ENCODE data around the gene SEC63. TPM values are rescaled to one million over a fixed set of nuclear protein-coding genes. Genes with fewer than 3 reads are reported as not detected.

Gene SEC63
- total RNA-seq, 2 experiments from 2014 or later, result 80.3 to 86.7 TPM

- H3K9me3 ChIP-seq (ENCODE audit: control insufficient read depth in 1 of 2, insufficient read depth in 1 of 2, low read length in 2 of 2), result no peaks in the 10 kb centered on the region
- Mint-ChIP-seq H3K4me1 (ENCODE audit: low read depth) (no peaks in the 10 kb centered on the region), H3K9me3 (no peaks in the 10 kb centered on the region), H3K36me3 (ENCODE audit: low read depth) (no peaks in the 10 kb centered on the region), H3K4me3 (no peak overlapping the region), H3K27ac (no peak overlapping the region), H3K27me3 (no peaks in the 10 kb centered on the region)
- H3K36me3 ChIP-seq (ENCODE audit: insufficient read depth, low read length), result no peaks in the 10 kb centered on the region
- intact Hi-C loops (cut with DNase I, micrococcal nuclease), result no loop called here
- no peaks in the 10 kb centered on the region for H3K27me3 ChIP-seq (ENCODE audit: control insufficient read depth in 1 of 2, insufficient read depth in 2 of 2, low read length in 2 of 2)
- TF ChIP-seq CTCF (IDR thresholded peaks at IDR 0.05), result no peak
- no peak overlapping the region for H3K27ac ChIP-seq (ENCODE audit: low read depth in 1 of 2, low read length in 2 of 2)
- H3K4me1 ChIP-seq (ENCODE audit: insufficient read depth, low read length), result peaks cover 8% of the 10 kb centered on the region
- no peak overlapping the region for H3K4me3 ChIP-seq (ENCODE audit: low read length)
- DNase-seq (no peak), ATAC-seq (ENCODE audit: poor library complexity) (no peak)
- ChIA-PET CTCF (no interaction called here), POLR2A (no interaction called here)
Measured at GRCh38 chr6:107970255-107970654, 12.2 kb upstream of the SEC63 start.

- CTCF ChIA-PET, result no interaction called here
- Histone ChIP-seq H3K27me3 (ENCODE audit: control insufficient read depth in 1 of 2, insufficient read depth in 2 of 2, low read length in 2 of 2) (no peaks in the 10 kb centered on the region), H3K4me1 (ENCODE audit: insufficient read depth, low read length) (peaks cover 7% of the 10 kb centered on the region), H3K4me3 (ENCODE audit: low read length) (no peak overlapping the region), H3K9me3 (ENCODE audit: control insufficient read depth in 1 of 2, insufficient read depth in 1 of 2, low read length in 2 of 2) (no peaks in the 10 kb centered on the region), H3K36me3 (ENCODE audit: insufficient read depth, low read length) (no peaks in the 10 kb centered on the region), H3K27ac (ENCODE audit: low read depth in 1 of 2, low read length in 2 of 2) (no peak overlapping the region)
- intact Hi-C loops (cut with DNase I, micrococcal nuclease), result loop anchor here in 1 of 2 experiments (10.0 kb wide), 2 partner anchors 503 to 1717 kb away; no protein-coding TSS in a partner anchor
- H3K27ac Mint-ChIP-seq, result no peak overlapping the region
- no peaks in the 10 kb centered on the region for H3K9me3 Mint-ChIP-seq
- no peak for TF ChIP-seq CTCF (IDR thresholded peaks at IDR 0.05)
- H3K4me3 Mint-ChIP-seq, result no peak overlapping the region
- ATAC-seq (ENCODE audit: poor library complexity) (no peak), DNase-seq (no peak)
- no peaks in the 10 kb centered on the region for H3K4me1 Mint-ChIP-seq (ENCODE audit: low read depth)
- POLR2A ChIA-PET, result no interaction called here
- no peaks in the 10 kb centered on the region for H3K27me3 Mint-ChIP-seq
- H3K36me3 Mint-ChIP-seq (ENCODE audit: low read depth), result no peaks in the 10 kb centered on the region
Measured at GRCh38 chr6:107968081-107968480, 10.1 kb upstream of the SEC63 start.

GRCh38 chr6:107965746-107966145 is 7.7 kb upstream of the SEC63 start:
- POLR2A ChIA-PET, result no interaction called here
- H3K4me3 ChIP-seq (ENCODE audit: low read length), result no peak overlapping the region
- no peak for DNase-seq
- intact Hi-C loops (cut with DNase I, micrococcal nuclease), result loop anchor here in 1 of 2 experiments (10.0 kb wide), 2 partner anchors 501 to 1719 kb away; no protein-coding TSS in a partner anchor
- no peak for ATAC-seq (ENCODE audit: poor library complexity)
- H3K9me3 ChIP-seq (ENCODE audit: control insufficient read depth in 1 of 2, insufficient read depth in 1 of 2, low read length in 2 of 2), result no peaks in the 10 kb centered on the region
- CTCF ChIA-PET, result interaction anchor here (1.0 kb wide), 1 partner anchor 14 kb away, joined by 4 read pairs; no protein-coding TSS in a partner anchor
- Mint-ChIP-seq H3K27me3 (no peaks in the 10 kb centered on the region), H3K36me3 (ENCODE audit: low read depth) (no peaks in the 10 kb centered on the region), H3K27ac (no peak overlapping the region), H3K4me1 (ENCODE audit: low read depth) (no peaks in the 10 kb centered on the region), H3K9me3 (no peaks in the 10 kb centered on the region), H3K4me3 (no peak overlapping the region)
- no peak overlapping the region for H3K27ac ChIP-seq (ENCODE audit: low read depth in 1 of 2, low read length in 2 of 2)
- no peaks in the 10 kb centered on the region for H3K36me3 ChIP-seq (ENCODE audit: insufficient read depth, low read length)
- TF ChIP-seq CTCF (IDR thresholded peaks at IDR 0.05), result no peak
- H3K27me3 ChIP-seq (ENCODE audit: control insufficient read depth in 1 of 2, insufficient read depth in 2 of 2, low read length in 2 of 2), result no peaks in the 10 kb centered on the region
- no peaks in the 10 kb centered on the region for H3K4me1 ChIP-seq (ENCODE audit: insufficient read depth, low read length)

Data from CD4-positive, alpha-beta T cell (primary cell).